ENCODE results near the gene MTHFR.

DNA sequence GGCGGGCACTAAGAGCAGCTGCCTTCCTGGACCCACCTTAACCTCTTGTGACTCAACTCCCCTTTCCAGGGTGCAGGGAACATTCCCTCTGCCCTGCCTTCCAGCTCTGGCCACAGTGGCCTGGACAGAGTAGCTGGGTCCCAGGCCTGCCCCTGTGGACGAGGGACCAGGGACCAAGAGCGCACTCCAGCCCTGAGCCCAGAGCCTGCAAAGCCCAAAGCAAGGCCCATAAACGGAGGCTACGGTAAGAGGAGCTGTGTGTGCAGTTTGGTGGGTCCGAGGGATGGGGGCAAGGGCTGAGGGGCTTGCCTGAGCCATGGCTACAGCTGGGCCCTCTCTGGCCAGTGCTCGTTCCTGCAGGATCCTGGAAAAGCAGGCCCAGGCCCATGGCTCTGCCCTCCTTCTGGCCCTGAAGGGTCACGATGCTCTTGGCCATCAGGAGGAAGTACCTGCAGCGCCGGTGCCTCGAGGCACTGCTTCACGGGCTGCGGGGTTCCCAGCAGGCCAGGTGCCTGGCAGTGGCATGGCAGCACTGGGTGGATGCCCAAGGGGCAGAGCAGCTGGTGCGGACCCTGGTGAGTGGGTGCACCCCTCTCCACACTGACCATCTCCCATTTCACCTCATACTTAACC is 17.8 kb downstream of the MTHFR start:
- TF ChIP-seq GATA2 (IDR thresholded peaks at IDR 0.05; ENCODE audit: low read depth, low read length): no peak
- TF ChIP-seq GATA3 (IDR thresholded peaks at IDR 0.05; ENCODE audit: low read depth, low read length): no peak
